GM12891 (cell line): ENCODE results near the gene GMPPB.

Experiments used
- DNase-seq: peaks from one replicate; pipeline ENCODE4 v3.0.0; 2011; ENCODE audit warnings: low spot score; ENCODE audit not compliant: insufficient read length
- FAIRE-seq: peaks from 2 replicates; lab custom pipeline; 2011; peaks lifted over from hg19 to GRCh38; lab: Jason Lieb, UNC
- PAX5 ChIP-seq: IDR thresholded peaks from 2 replicates; pipeline ENCODE4 v1.6.1; 2011; ENCODE audit warnings: low read length, moderate library complexity, mild to moderate bottlenecking; ENCODE audit not compliant: insufficient read depth, severe bottlenecking
- POLR2A ChIP-seq: IDR thresholded peaks from 2 replicates; pipeline ENCODE4 v1.6.1; 2011; ENCODE audit warnings: low read depth, low read length, control low read depth
- POLR2AphosphoS5 ChIP-seq: IDR thresholded peaks from 2 replicates; pipeline ENCODE4 v1.6.1; 2011; ENCODE audit warnings: low read depth, low read length, control low read depth
- POU2F2 ChIP-seq: IDR thresholded peaks from 2 replicates; pipeline ENCODE4 v1.6.1; 2011; ENCODE audit warnings: low read depth, mild to moderate bottlenecking, control low read depth, low read length, moderate library complexity
- SPI1 ChIP-seq: IDR thresholded peaks from 2 replicates; pipeline ENCODE4 v1.6.1; 2011; ENCODE audit warnings: low read depth, low read length, control low read depth
- TAF1 ChIP-seq: IDR thresholded peaks from 2 replicates; pipeline ENCODE4 v1.6.1; 2011; ENCODE audit warnings: low read depth, low read length, control low read depth

The GMPPB gene

DNA sequence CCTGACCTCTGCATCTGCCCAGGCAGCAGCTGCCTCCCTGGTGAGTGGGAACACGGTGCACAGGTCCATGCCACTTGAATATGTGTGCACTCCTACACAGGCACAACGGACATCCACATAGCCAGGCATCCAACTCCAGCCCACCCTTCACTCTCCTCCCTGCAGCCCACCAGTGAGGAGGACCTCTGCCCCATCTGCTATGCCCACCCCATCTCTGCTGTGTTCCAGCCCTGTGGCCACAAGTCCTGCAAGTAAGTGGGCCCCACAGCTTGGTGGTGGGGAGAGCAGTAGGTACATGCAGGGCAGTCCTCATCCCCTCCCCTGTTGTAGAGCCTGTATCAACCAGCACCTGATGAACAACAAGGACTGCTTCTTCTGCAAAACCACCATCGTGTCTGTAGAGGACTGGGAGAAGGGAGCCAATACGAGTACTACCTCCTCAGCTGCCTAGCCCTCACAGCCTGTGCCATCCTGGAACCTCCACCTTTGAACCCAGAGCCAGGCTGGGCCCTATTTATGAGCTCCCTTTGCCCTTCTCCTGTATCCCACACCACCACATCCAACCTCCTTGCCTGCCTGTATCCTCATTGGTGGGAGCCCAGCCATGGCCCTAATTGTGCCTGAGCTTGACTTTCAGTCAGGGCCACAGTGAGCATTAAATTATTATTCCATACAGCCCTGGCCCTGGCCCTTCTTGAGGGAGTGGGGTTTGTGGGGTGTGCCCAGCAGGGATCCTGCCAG, 2.7 kb downstream of the GMPPB start:
- DNase-seq (no peak), FAIRE-seq (no peak)
- no peak for TF ChIP-seq POLR2A
- TF ChIP-seq SPI1, result no peak
- no peak for TF ChIP-seq TAF1
- TF ChIP-seq POLR2AphosphoS5, result peak; percentile 74

DNA sequence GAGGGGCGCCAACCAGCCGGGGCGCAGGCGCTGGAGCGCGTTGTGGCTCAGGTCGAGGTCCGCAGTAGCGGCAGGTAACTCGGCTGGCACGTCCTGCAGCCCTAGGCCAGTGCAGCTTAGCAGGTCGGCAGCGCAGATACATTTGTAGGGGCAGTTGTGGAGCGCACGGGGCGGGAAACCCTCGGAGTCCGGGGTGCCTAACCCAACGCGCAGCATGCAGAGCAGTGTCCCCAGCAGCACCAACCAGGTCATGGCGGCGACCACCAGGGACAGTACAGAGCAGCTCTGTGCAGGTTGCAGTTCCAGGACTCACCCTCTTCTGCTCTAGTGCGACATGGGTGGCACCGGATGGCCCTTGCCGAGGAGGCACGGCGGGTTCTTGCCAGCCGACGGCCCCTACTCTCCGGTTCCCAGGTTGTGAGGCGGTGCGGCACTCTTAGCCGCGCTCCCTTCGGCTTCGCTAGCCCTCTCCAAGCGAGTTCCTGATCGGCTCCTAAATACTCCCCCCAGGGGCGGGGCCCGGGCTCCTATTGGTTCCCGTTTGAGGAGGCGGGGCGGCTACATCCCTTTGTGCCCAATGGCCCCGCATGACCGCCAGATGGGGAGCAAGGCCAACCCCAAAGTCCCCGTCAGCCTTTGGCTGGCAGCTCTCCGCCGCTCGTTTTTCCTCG, 4.4 kb downstream of the GMPPB start, which contains the start of gene AMIGO3:
TSS of gene AMIGO3 (minus strand) at position 471 of the 671 bp plus-strand sequence. CDS start at position 252, 219 bp downstream.
- FAIRE-seq (peak; percentile 95), DNase-seq (peak; percentile 96)
- TF ChIP-seq PAX5 (no peak), POU2F2 (peak; percentile 32; the same call in 1 of the 2 replicates), SPI1 (no peak), POLR2AphosphoS5 (peak; percentile 30; the same call in 1 of the 2 replicates), TAF1 (no peak), POLR2A (peak; percentile 78)

DNA sequence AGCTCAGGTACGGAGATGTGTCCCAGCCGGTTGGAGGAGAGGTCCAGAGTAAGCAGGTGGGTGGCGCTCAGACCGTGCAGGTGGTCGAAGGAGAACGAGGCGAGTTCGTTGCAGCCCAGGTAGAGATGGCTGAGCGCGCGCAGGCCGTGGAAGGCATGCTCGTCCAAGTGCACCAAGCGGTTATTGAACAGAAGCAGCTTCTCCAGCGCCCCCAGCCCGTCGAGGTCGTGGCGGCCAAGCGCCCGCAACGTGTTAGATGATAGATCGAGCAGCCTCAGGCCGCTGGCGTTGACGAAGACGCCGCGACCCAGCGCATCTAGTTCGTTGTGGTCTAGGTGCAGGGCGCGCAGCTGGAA, 4.9 kb downstream of the GMPPB start:
- FAIRE-seq, result peak; percentile 13
- no peak for TF ChIP-seq SPI1
- no peak for TF ChIP-seq PAX5
- no peak for TF ChIP-seq POLR2AphosphoS5
- no peak for TF ChIP-seq POLR2A
- TF ChIP-seq TAF1, result no peak
- no peak for TF ChIP-seq POU2F2
- no peak for DNase-seq

DNA sequence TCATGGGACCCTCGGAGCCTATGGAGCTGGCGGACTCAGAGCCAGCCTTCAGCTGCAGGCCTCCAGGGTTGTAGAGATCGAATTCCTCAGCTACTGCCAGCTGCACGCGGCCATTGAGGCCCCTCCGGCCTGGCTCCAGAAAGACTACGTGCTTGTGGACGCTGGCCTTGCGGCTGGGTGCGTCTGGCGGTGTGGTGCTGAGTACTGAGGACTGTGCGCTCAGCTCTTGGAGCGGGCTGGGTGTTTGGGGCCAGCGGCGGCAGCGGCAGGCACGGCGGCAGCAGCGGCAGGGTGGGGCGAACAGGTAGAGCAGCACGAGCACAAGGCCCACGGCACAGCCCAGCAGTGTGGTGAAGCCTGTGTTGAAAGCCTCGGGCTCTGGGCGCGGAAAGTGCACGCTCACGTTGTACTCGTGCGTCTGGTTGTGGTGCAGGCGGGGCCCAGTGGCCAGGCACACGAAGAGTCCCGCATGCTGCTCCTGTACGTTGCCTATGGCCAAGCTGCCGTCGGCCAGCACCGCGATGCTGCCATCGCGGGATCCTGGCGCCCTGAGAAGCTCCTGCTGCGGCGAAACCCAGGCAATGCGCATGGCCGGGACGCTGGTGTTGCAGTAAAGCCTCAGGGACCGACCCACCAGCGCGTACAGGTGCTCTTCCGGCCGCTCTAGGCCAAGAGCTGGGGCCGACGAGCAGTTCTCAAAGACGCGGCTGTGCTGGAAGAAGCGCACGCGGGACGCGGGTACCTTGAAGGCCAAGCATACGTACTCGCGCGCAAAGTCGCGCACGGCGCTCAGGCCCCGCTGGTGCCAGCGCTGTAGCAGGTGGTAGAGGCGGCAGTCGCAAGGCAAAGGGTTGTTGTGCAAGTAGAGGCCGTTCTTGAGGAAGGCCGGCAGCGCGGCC, 5.5 kb downstream of the GMPPB start:
- TF ChIP-seq TAF1, result no peak
- 0 out of 2 replicates have a peak, but pooled peaks have one; percentile 35 for TF ChIP-seq POU2F2
- FAIRE-seq (peak; percentile 60), DNase-seq (no peak)

DNA sequence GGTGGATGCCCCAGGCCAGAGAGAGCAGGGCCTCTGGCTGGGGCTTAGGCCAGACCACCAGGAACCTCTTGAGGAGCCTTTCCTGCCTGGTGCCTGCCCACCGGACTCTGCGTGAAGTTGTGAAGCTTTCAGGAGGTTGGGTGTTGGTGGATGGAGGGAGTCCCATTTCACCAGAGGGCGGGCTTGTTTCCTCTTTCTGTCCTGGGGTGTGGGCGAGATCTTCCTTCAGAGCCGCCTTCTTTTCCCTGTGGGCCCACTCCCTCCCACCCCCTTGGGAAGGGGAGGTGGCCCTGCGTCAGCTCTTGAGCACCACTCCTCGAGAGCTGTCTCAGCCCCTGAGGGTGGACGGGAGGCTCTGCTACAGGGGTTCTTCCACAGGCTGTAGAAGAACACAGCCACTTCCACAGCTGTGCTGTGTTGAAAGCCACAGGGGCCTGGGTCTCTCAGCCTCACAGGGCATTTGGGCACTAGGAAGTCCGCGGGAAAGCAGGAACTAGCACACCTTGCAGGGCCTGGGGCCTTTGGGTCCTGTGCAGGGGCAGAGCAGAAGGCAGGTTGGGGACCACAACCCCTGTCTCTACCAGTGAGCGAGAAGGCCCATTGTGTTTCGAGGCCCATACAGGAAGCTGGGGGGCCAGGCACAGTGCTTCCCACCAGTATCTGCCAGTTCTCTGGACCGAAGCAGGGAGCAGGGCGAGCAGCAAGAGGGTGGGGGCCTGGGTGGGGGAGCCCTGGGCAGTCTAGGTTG, 6.4 kb downstream of the GMPPB start:
- no peak for FAIRE-seq
- DNase-seq, result no peak

DNA sequence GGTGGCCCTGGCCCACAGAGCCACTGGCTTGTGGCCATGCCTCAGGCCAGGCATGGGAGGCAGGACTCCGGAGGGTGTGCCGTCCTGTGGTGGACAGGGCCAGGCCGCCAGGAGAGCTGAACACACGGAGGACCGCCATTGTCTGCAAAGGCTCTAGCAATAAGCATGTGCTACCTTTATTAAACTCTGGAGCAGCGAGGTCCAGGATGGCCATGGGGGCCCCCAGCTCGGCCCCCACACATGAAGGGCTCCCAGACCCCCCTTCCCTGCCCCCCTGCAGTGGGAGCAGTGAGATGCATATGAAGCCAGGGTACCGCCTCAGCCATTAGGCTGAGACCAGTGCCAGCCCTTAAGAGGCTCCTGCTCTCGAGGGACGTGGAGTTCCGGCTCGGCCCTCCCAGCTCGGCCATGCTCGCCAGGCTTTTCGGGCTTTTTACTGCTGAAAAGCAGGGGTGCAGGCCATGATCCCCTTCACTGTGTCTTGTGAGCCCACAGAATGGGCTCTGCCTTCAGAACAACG, 7.0 kb downstream of the GMPPB start:
- TF ChIP-seq PAX5 (no peak), SPI1 (no peak), POU2F2 (no peak), TAF1 (no peak), POLR2A (no peak), POLR2AphosphoS5 (no peak)
- FAIRE-seq (no peak), DNase-seq (no peak)

More for the DNA sequence above, 6.4 kb downstream of the GMPPB start:
- TF ChIP-seq POLR2A (no peak), TAF1 (no peak), POU2F2 (no peak), SPI1 (no peak), PAX5 (no peak), POLR2AphosphoS5 (no peak; the same call in 1 of the 2 replicates)

DNA sequence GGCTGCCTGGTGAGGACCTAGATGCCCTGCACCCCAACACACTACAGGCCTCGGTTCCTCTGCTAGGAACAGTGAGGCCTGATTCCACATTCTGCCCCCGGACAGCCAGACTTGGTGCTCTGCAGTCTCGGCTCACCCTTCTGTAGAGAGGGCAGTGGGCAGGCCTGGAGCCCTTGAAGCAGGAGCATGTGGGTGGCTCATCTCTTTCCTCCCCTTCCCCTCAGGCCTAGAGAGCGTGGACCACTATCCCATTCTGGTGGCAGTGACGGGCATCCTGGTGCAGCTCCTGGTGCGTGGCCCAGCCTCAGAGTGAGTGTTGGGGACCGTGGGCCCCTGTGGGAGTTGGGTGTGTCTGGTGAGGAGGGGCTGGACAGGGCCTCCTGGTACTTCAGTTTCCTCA, 7.6 kb downstream of the GMPPB start:
- DNase-seq (no peak), FAIRE-seq (no peak)
- TF ChIP-seq POLR2AphosphoS5 (no peak; the same call in 1 of the 2 replicates), TAF1 (no peak), POLR2A (no peak), PAX5 (no peak), SPI1 (no peak), POU2F2 (no peak)

DNA sequence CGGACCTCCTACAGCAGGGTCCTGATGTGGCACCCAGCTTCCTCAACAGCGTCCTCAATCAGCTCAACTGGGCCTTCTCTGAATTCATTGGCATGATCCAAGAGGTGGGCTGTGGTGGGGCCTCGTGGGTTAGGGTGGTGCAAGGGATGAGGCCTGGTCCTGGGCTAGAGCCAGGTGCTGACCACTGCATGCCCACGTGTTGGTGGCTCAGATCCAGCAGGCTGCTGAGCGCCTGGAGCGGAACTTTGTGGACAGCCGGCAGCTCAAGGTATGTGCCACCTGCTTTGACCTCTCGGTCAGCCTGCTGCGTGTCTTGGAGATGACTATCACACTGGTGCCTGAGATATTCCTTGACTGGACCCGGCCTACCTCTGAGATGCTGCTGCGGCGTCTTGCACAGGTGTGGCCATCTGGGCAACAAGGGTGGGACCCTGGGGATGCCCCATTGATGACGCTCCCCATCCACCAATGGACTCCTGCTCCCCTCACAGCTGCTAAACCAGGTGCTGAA, 8.1 kb downstream of the GMPPB start:
- FAIRE-seq (no peak), DNase-seq (no peak)
- no peak for TF ChIP-seq PAX5
